SK-N-SH (cell line): ENCODE results near the gene RNLS. TPM values are rescaled to one million over a fixed set of nuclear protein-coding genes. Genes with fewer than 3 reads are reported as not detected.
A peak's percentile ranks its signal among the peaks of the same experiment; 100 is the strongest.

ENCODE experiments used
- CTCF ChIA-PET: fragments of 300-600, 350-600 bp; formaldehyde crosslinking; extraction: SDS; loops from one replicate; lab custom pipeline; 2021; lab: Yijun Ruan, JAX
- POLR2A ChIA-PET: fragments of 350-600 bp; sonication (Branson Sonifier 250); formaldehyde crosslinking; extraction: SDS; loops from one replicate; lab custom pipeline; 2020; ENCODE audit warnings: antibody characterized with exemption, inconsistent platforms; lab: Yijun Ruan, JAX
- DNase-seq: peaks from one replicate; pipeline ENCODE4 v3.0.0; 2012
- H2AFZ ChIP-seq: fragments of 200-600 bp; sonication (generic); 2 replicates; pipeline ENCODE4 v1.8.1; 2016; ENCODE audit warnings: antibody characterized with exemption, mild to moderate bottlenecking, low read depth
- H3F3A ChIP-seq: fragments of 200-600 bp; sonication (generic); replicated peaks from 2 replicates; pipeline ENCODE3; 2016; ENCODE audit warnings: antibody characterized with exemption, mild to moderate bottlenecking; ENCODE audit not compliant: insufficient read depth
- H3K27ac ChIP-seq, 2 experiments: fragments of 200-500 bp in 1 of 2; fragments of 200-600 bp in 1 of 2; sonication (Bioruptor generic) in 1 of 2; sonication (generic), shearing (Covaris generic) in 1 of 2; 2 replicates each; pipeline versions ENCODE4 v1.5.1 to v1.6.1; 2014 to 2016; ENCODE audit warnings: low read depth in 2 of 2, inconsistent platforms in 1 of 2, low read length in 1 of 2, mild to moderate bottlenecking in 1 of 2, mixed read lengths in 1 of 2
- H3K27me3 ChIP-seq: fragments of 200-600 bp; sonication (generic), shearing (Covaris generic); 2 replicates; pipeline ENCODE4 v1.6.1; 2016; ENCODE audit warnings: mixed run types; ENCODE audit not compliant: insufficient read depth
- H3K36me3 ChIP-seq, 2 experiments: fragments of 200-500 bp in 1 of 2; fragments of 200-600 bp in 1 of 2; sonication (Bioruptor generic) in 1 of 2; sonication (generic) in 1 of 2; replicated peaks in 1 of 2; 2 replicates each; pipeline versions ENCODE3 to v1.5.1; 2014 to 2016; ENCODE audit warnings: low read length in 1 of 2, mild to moderate bottlenecking in 1 of 2; ENCODE audit not compliant: insufficient read depth in 2 of 2, control insufficient read depth in 1 of 2
- H3K4me1 ChIP-seq, 2 experiments: fragments of 200-500 bp in 1 of 2; fragments of 200-600 bp in 1 of 2; sonication (Bioruptor generic) in 1 of 2; sonication (generic), shearing (Covaris generic) in 1 of 2; 2 replicates each; pipeline versions ENCODE4 v1.5.1 to v1.6.1; 2014 to 2016; ENCODE audit warnings: low read depth in 1 of 2, low read length in 1 of 2, mixed run types in 1 of 2; ENCODE audit not compliant: insufficient read depth in 2 of 2, control insufficient read depth in 1 of 2
- H3K4me2 ChIP-seq: fragments of 200-600 bp; sonication (generic), shearing (Covaris generic); 2 replicates; pipeline ENCODE4 v1.6.1; 2017; ENCODE audit warnings: mixed run types
- H3K4me3 ChIP-seq, 2 experiments: fragments of 200-500 bp in 1 of 2; fragments of 200-600 bp in 1 of 2; sonication (Bioruptor generic) in 1 of 2; sonication (generic), shearing (Covaris generic) in 1 of 2; 2 replicates each; pipeline versions ENCODE4 v1.5.1 to v1.8.1; 2014 to 2016; ENCODE audit warnings: low read depth in 2 of 2, inconsistent platforms in 1 of 2, low read length in 1 of 2, mild to moderate bottlenecking in 1 of 2, mixed read lengths in 1 of 2, moderate library complexity in 1 of 2
- H3K79me2 ChIP-seq: fragments of 200-600 bp; sonication (generic); 2 replicates; pipeline ENCODE4 v1.8.1; 2017; ENCODE audit warnings: mild to moderate bottlenecking; ENCODE audit not compliant: insufficient read depth
- H3K9ac ChIP-seq: fragments of 200-600 bp; sonication (generic); 2 replicates; pipeline ENCODE4 v1.6.1; 2017; ENCODE audit warnings: mixed run types
- H3K9me2 ChIP-seq: fragments of 200-600 bp; sonication (generic); 2 replicates; pipeline ENCODE4 v1.6.1; 2017; ENCODE audit warnings: mixed run types
- H3K9me3 ChIP-seq: fragments of 200-600 bp; sonication (generic); 2 replicates; pipeline ENCODE4 v1.6.1; 2017; ENCODE audit warnings: mixed run types, mild to moderate bottlenecking, moderate library complexity
- H4K20me1 ChIP-seq: fragments of 200-600 bp; sonication (generic); 2 replicates; pipeline ENCODE4 v1.6.1; 2017; ENCODE audit warnings: mild to moderate bottlenecking, mixed run types; ENCODE audit not compliant: insufficient read depth
- CTCF ChIP-seq: fragments of 200-600 bp; sonication (generic); IDR thresholded peaks from 2 replicates; pipeline ENCODE4 v1.6.1; 2017; ENCODE audit warnings: antibody characterized with exemption, mild to moderate bottlenecking, moderate library complexity
- EZH2phosphoT487 ChIP-seq: fragments of 200-600 bp; sonication (generic); IDR thresholded peaks from 2 replicates; pipeline ENCODE4 v1.6.1; 2017; ENCODE audit warnings: low read depth, mixed run types, mild to moderate bottlenecking, antibody characterized with exemption, moderate library complexity, borderline replicate concordance
- FOSL2 ChIP-seq: IDR thresholded peaks from 2 replicates; pipeline ENCODE4 v1.4.0; 2012; ENCODE audit warnings: low read depth, mild to moderate bottlenecking, moderate library complexity, borderline replicate concordance
- FOXM1 ChIP-seq: IDR thresholded peaks from 2 replicates; pipeline ENCODE4 v1.4.0; 2012; ENCODE audit warnings: low read depth, mild to moderate bottlenecking
- GABPA ChIP-seq: IDR thresholded peaks from 2 replicates; pipeline ENCODE4 v1.4.0; 2012; ENCODE audit warnings: low read depth, mild to moderate bottlenecking
- JUND ChIP-seq: IDR thresholded peaks from 2 replicates; pipeline ENCODE4 v1.4.0; 2012
- MEF2A ChIP-seq: IDR thresholded peaks from 2 replicates; pipeline ENCODE4 v1.4.0; 2012; ENCODE audit warnings: low read depth, borderline replicate concordance
- MXI1 ChIP-seq: IDR thresholded peaks from 2 replicates; pipeline ENCODE4 v1.6.1; 2012; ENCODE audit warnings: mild to moderate bottlenecking, low read depth, low read length, improper control_type of control experiment
- NFIC ChIP-seq: IDR thresholded peaks from 2 replicates; pipeline ENCODE4 v1.4.0; 2012; ENCODE audit warnings: borderline replicate concordance
- NRF1 ChIP-seq: IDR thresholded peaks from 2 replicates; pipeline ENCODE4 v1.6.1; 2012; ENCODE audit warnings: low read depth, mild to moderate bottlenecking, low read length
- POLR2AphosphoS5 ChIP-seq: IDR thresholded peaks from 2 replicates; pipeline ENCODE4 v1.6.1; 2012; ENCODE audit warnings: low read depth, low read length
- RAD21 ChIP-seq: IDR thresholded peaks from 2 replicates; pipeline ENCODE4 v1.6.1; 2012; ENCODE audit warnings: mild to moderate bottlenecking, low read length
- RFX5 ChIP-seq: IDR thresholded peaks from 2 replicates; pipeline ENCODE4 v1.6.1; 2012; ENCODE audit warnings: mild to moderate bottlenecking, improper control_type of control experiment, low read length
- RXRA ChIP-seq: IDR thresholded peaks from 2 replicates; pipeline ENCODE4 v1.4.0; 2012; ENCODE audit warnings: low read depth, mild to moderate bottlenecking, borderline replicate concordance
- SIN3A ChIP-seq: IDR thresholded peaks from 2 replicates; pipeline ENCODE4 v1.6.1; 2012; ENCODE audit warnings: low read depth, mild to moderate bottlenecking, low read length, moderate library complexity, borderline replicate concordance
- SMC3 ChIP-seq: IDR thresholded peaks from 2 replicates; pipeline ENCODE4 v1.6.1; 2012; ENCODE audit warnings: low read depth, low read length, improper control_type of control experiment
- TEAD4 ChIP-seq: IDR thresholded peaks from 2 replicates; pipeline ENCODE4 v1.4.0; 2012; ENCODE audit warnings: mild to moderate bottlenecking, borderline replicate concordance; ENCODE audit not compliant: insufficient read depth
- YY1 ChIP-seq: IDR thresholded peaks from 2 replicates; pipeline ENCODE4 v1.4.0; 2012; ENCODE audit warnings: low read depth, mild to moderate bottlenecking
- WGBS: methylation state at CpG from one replicate; pipeline ENCODE4 v1.1.6; 2017; ENCODE audit warnings: low lambda C conversion rate; 5-methylcytosine and 5-hydroxymethylcytosine counted together
- polyA plus RNA-seq, 3 experiments: library from polyadenylated mRNA; depleted of rRNA; stranded (reverse); fragments of >200 nt; gene quantifications; 2 replicates each; pipeline ENCODE4 v1.2.3, GENCODE V29; 2012

Gene RNLS
- polyA plus RNA-seq, 1 of the 3 experiments (the other 2 are of a cell fraction): not detected

GRCh38 chr10:88404133-88404532, 179.0 kb downstream of the RNLS start:
- TF ChIP-seq JUND (no peak), POLR2AphosphoS5 (no peak), MEF2A (no peak), NRF1 (no peak), RFX5 (no peak), FOXM1 (no peak), MXI1 (no peak), RXRA (no peak), YY1 (no peak), FOSL2 (no peak), NFIC (no peak), EZH2phosphoT487 (no peak), TEAD4 (no peak), SMC3 (no peak), SIN3A (no peak)
- TF ChIP-seq, all 33 proteins: peak for 0
- peaks cover 0 to 3% of the 10 kb centered on the region in 2 experiments; a peak in 1 of 4 replicates for H3K4me1 ChIP-seq
- CTCF ChIA-PET: interaction anchor here (0.9 to 1.6 kb wide), 2 partner anchors 12 to 14 kb away, joined by 3 to 8 read pairs; no protein-coding TSS in a partner anchor
- H3K9ac ChIP-seq: no peak overlapping the region
- no peaks in the 10 kb centered on the region for H3K36me3 ChIP-seq
- peaks cover 6% of the 10 kb centered on the region for H3F3A ChIP-seq
- no peak overlapping the region for H3K27ac ChIP-seq
- WGBS: 86% methylated on average over 2 of the region's 2 CpGs
- H2AFZ ChIP-seq: no peak overlapping the region
- peaks cover 7% of the 10 kb centered on the region; the same call in 1 of the 2 replicates for H3K9me3 ChIP-seq
- DNase-seq: no peak
- POLR2A ChIA-PET: no interaction called here
- H3K27me3 ChIP-seq: no peaks in the 10 kb centered on the region
- H3K4me2 ChIP-seq: no peak overlapping the region
- H4K20me1 ChIP-seq: no peaks in the 10 kb centered on the region
- H3K79me2 ChIP-seq: no peaks in the 10 kb centered on the region
- no peaks in the 10 kb centered on the region for H3K9me2 ChIP-seq
- no peak overlapping the region for H3K4me3 ChIP-seq

GRCh38 chr10:88401671-88402347, 181.3 kb downstream of the RNLS start:
- TF ChIP-seq RAD21 (peak; percentile 40), CTCF (peak; percentile 37), GABPA (no peak)
- TF ChIP-seq, all 33 proteins: peak for 2
- Histone ChIP-seq H3K27me3 (no peaks in the 10 kb centered on the region), H3K9me2 (no peaks in the 10 kb centered on the region), H3K79me2 (no peaks in the 10 kb centered on the region), H3K27ac (no peak overlapping the region), H2AFZ (no peak overlapping the region), H3K36me3 (peaks cover 0 to 3% of the 10 kb centered on the region in 2 experiments), H3K4me1 (no peaks in the 10 kb centered on the region), H3K4me3 (no peak overlapping the region), H4K20me1 (no peaks in the 10 kb centered on the region), H3F3A (no peaks in the 10 kb centered on the region), H3K4me2 (no peak overlapping the region), H3K9me3 (peaks cover 13% of the 10 kb centered on the region; the same call in 1 of the 2 replicates), H3K9ac (no peak overlapping the region)
- POLR2A ChIA-PET: no interaction called here
- DNase-seq: no peak
- CTCF ChIA-PET: no interaction called here
- WGBS: 87% methylated on average over 2 of the region's 2 CpGs
